ENCODE data around the gene HDAC4.

Gene HDAC4

DNA sequence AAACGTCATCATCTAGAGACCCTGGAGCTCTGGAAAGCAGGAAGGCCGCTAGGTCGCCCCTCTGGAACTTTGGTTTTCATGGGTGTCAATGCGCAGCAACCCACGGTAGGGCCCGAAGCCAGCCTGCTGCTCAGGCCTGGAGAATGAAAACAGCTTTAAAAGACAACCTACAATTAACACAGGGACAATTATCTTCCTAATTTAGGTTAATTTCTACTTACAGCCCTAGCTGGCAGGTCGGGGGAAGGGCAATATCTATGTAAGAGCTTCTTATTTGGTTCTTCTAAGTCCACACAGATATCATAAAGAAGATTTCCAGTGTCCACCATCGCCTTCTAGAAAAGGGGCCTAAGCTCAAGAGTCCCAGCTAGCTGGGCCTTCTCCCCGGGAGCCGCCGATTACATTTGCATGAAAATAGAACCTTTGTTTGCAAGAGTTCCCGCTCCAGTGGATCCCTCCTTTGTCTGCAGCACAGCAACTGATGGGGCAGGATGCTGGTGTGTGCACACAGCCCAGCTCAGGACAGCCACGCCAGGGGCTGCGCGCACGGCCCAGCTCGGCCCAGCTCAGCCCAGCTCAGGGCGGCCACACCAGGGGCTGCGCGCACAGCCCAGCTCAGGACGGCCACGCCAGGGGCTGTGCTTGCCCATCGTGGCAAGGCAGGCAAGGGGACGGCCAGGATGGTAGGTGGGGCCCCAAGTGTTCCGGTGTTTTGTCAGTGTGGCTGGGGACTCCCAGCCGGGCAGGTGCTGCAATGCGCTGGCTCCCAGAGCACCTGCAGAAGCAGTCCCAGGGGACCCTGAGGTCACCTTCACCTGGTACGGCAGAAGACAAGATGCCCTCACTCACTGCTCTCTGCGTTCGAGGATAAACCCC lies 109.1 kb downstream of the HDAC4 start:
- no peak for DNase-seq

DNA sequence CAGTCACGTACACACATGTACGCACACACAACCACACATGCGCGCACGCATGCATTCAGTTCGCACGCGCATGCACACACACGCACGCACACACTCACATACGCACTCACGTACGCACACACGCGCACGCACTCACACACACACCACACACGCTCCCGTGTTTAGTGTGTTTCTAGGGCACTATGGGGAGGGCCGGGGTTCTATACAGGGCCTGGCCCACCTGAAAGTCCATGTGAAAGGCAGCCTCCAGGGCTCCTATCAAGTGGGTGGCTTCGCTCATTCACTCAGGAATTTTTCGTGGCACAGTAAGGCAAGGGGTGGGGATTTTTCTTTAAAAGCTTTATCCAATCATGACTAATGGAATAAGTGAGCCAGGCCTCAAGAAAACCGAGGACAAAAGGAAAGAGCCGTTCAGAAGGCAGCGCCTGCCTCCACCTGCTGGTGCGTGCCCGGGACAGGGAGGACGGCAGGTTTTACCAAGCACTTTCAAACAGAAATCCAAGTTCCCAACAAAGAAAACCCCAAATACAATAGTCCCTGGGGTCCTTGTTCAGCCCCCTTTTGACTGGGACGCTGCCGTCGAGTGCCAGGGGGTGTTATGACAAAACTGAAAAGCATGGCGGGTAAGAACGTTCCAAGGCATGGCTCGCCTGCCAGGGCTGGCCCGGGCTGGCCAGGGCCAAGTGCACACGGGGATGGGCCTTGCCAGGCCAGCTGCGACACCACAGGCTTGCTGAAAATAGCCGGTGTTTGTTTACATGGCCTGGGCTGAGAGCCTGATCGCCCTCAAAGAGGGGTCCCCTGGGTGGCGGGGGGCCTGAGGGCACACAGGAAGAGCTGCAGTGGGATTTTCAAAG lies 110.0 kb downstream of the HDAC4 start:
- peak; percentile 11 for DNase-seq

DNA sequence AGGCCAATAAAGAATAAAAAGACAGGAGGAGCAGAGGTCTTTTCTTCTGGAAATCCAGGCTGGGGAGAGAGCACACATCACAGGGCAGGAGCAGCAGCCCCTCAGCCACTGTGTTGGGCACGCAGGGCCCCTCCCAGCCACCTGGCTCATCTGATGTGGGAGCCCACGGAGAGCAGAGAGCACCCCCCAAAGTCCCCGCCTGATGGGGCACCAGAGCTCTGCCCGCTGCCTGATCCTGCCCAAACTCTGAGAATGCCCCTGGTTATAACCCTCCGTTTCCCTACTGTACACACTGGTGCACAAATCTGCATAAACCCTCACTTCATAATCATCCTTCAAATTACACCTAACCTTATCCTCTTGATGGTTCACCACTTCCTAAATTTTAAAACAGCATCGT lies 111.3 kb downstream of the HDAC4 start:
- DNase-seq = no peak

DNA sequence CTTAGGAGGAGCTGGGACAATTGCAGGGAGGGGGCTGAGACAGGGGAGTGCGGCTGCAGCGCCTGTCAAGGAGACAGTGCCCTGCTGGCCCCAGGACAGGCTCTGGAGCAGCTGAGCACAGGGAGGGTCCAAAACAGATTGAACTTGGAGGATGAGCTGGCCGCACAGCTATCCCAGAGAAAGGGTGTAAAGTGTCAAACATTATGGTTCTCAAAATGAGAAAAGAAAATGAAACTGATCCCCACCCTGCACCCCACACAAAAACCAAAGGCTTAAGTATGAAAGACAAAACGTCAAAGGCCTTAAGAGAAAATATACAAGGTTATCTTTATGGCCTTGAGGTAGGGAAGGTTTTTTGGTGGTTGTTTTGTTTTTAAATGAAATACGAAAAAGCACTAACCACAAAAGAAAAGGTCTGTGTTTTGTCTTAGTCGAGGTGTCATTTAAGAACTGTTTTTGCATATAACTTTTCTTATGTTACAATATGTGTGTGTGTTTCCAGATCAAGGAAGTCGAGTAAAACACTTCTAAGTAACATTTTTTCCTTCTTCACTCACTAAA lies 111.8 kb downstream of the HDAC4 start:
- no peak for DNase-seq

DNA sequence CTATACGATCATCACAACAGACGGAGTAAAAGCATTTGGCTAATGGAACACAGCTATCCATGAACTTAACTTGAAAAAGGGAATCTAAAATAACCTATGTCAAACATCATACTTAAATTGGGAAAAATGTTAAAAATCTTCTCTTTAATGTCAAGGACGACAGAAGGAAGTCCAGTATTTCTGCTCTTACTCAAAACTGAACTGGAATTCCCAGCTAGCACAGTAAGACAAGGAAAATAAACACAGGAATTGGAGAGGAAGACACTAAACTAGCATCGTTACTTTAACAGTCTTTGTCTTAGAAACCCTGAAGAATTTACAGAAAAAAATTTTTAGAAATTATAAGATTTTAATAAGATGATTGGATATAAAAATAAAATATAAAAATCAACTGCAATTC lies 112.6 kb downstream of the HDAC4 start:
- no peak for DNase-seq

DNA sequence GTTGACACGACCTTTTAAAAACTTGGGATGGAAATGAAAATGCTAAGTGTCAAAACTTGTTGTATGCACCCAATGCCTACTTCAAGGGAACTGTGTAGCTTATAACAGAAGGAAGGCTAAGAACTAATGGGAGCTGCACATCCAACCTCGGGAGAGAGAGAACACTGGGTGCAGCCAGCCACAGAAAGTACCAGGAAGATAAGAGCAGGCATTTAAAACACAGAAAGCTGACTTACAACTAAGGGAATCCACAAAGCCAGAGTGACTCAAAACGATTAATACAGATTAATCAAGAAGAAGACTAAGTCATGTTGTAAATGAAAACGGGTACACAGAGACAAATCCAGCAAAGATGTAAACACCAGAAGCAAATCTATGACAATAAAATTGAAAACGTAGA lies 113.4 kb downstream of the HDAC4 start:
- DNase-seq = no peak

DNA sequence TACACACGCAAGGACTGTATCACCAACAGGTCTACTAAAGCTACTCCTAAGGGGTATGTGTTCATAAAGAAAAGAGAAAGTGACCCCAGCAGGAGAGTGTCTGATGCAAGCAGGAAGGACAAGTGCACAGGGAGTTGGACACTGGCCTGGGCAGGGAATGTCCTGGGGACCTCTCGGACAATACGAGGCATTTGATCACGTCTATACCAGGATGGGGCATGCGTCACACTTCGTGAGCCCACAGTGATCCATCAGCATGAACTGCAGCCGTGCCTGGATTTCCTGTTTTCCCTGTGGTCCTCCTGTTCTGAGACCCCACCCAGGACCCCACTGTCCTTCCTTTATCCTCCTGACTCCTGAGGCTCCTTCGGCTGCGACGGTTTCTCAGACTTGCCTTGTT lies 113.9 kb downstream of the HDAC4 start:
- DNase-seq = no peak

DNA sequence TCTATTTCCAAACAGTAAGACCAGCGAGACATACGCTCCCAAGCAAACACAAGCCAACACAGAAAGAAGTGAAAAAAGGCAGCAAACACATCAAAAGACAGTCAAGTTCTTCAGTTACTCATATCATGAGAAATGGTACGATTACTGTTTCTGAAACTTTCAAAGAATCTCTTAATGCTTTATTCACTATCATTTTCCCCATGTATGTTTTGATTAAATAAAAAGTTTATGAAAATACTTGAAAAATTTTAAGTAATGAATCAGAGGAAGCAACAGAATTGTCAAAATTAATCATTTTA lies 114.9 kb downstream of the HDAC4 start:
- DNase-seq = no peak

DNA sequence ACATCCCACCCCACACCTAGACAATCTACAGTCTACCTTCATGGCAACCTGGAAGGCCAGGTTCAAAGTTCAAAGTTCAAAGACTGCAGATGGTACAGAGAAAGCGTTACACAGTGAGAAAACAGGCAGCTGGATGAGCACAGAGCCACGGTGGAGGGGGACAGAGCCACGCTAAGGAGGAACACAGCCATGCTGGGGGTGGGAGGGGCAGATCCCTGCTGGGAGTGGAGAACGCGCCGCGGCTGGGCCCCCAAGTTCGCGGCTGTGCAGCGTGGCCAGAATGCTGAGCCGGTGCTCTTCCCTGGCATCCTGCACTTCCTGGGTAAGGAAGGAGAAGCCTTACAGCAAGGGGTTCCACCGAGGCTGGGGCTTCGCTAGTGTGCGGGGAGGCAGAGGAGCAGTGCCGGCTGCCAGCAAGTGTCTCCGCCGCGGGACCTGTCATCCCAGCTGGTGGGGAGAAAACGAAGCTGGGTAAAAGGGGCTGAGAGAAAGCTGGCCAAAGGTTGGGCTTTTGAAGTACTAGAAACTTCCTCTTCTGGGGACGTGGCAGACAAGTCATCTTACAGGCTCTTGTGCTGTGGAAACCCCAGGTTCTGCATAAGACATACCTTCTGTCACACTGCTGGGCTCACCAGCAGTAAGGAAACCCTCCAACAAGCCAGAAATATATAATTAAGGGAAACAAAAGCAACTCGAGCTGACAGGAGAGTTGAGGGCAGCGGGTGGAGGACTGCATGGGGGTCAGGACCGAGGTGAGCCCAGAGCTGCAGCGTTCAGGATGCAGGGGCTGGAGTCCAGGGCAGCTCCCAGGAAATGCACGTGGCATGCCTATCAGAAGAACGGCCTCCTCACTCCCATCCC lies 115.5 kb downstream of the HDAC4 start:
- DNase-seq = no peak

DNA sequence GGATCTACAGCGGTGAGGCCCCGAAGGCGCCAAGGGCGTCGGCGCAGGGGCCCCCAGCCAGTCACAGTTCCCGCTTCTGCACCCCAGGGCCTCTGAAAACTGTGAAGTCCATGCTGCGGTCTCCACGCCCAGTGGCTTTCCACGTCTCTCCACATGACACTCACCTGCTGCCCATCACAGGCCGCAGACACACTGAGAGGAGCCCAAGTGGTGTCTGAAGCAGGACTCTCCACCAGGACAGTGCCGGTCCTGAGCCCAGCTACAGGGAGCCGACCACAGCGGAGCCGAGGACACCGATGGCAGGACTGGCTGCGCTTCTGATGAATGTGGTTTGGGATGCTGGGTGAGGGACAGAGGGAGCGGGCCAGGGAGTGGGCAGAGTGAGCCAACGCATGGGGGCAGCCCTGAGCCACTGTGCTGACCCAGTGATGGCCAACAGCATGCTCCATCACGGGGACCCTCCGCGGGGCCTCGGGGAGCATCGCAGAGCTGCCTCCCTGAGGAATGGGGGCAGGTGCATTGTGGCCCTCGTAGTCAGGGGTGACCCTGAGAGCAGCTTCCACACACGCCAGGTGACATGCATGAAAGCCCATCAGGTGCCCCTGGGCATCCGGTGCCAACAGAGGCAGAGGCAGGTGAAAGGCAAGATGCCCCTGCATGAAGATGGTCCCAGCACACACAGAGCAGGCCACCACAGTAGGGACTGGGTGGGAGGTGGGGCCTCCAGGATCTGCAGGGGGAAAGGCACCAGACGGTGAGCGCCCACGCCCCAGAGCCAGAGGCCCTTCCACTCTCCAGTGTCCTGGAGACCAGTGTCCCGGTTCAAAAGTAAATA lies 116.6 kb downstream of the HDAC4 start:
- DNase-seq = no peak

DNA sequence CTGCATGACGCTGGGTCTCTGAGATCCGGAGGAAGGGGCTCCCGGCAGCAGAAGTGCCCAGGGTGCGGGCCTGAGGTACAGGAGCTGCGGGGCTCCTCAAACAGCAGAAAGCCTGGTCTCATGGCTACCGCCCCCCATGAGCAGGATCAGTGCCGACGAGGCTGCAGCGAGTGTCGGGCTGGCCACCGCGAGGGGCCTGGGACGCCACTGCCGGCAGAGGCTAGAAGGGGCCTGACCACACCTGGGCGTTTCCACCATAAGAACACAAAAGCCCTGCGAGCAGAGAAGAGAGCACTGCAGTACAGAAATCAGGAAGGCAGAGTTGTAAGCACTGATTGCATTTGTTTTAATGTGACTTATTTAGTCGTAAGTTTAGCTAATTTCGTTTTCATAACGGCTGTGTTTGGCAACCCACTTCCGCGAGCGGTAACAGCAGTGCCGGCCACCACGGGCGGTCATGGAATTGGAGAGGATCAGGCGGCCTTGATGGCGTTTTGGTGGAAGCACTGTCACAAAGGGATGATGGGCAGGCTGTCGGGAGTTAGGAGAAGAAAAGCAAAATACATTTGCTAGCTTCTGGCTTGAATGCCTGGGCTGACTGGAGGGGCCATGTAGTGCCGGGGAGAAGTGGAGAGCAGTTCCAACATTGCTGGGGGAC lies 117.4 kb downstream of the HDAC4 start:
- no peak for DNase-seq

DNA sequence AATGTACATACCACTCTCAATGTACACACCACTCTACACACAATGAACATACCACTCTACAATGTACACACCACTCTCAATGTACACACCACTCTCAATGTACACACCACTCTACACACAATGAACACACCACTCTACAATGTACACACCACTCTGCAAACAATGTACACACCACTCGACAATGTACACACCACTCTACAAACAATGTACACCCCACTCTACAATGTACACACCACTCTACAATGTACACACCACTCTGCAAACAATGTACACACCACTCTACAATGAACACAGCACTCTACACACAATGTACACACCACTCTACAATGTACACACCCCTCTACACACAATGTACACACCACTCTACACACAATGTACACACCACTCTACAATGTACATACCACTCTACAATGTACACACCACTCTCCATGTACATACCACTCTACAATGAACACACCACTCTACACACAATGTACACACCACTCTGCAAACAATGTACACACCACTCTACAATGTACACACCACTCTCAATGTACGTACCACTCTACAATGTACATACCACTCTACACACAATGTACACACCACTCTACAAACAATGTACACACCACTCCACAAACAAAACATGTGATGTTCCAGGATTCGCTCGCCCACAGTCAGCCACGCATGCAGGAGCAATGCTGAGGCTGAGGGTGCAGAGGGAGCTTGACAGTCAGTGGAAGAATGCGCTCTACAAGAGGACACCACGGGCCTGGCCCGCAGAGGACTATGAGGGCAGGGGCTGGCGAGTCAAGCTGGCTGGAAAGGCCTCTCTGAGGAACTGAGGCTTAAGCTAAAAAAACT lies 118.2 kb downstream of the HDAC4 start:
- DNase-seq = no peak

DNA sequence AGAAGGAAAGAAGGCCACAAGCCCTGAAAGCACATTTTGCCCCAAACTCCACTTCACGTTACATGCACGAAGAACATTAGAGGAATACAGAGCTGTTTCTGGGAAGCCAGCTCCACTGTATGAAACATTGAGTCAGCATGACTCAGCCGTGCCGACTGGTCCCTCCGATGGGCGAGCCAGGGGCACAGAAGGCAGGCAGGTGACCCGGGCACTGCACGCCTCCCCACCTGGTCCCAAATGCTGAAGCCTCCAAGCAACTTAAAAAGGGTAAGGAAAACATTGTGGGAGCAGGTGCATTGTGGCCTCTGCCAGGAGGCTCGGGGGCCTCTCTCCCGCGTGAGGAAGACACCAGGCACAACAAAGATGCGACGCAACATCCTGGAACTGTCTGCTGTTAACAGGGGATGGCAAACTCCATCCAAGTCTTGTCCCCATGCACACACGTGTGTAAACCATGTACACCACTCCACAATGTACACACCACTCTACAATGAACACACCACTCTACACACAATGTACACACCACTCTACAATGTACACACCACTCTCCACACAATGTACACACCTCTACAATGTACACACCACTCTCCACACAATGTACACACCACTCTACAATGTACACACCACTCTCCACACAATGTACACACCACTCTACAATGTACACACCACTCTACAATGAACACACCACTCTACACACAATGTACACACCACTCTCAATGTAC lies 120.4 kb downstream of the HDAC4 start:
- DNase-seq = peak; percentile 49

DNA sequence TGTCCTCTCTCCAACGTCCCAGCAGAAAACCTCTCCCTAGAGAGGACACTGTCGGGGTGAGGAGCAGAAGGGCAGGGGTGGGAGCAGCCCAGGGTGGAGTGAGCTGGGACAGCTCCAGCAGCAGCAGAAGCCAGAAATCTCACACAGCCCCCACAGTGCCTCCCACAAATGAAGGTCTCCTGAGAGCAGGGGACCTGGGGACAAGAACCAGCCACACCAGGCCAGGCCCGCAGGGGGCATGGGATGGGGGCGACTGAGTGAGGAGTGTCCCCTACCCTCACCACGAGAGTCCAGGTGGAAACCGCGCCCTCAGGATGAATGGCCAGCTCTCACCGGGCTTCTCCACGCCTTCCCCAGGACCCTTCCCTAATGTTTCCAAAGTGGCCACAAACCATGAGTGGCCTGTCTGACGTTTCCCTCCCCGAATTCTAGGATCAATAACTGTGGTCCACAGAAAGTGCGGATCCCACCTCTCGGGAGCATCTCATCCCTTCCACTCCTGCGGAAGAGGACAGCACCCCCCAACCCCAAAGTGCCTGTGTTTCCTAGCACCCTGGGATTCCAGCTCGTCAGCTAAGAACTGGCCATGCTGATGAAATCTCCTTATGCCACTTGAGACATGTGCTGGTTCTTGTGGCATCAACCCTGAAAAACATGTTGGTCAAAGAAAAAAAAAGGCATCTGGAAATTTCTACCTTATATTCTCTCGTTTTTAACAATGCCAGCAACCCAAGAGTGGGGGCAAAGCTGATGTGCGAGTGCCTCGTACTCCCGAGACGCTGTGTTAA lies 121.1 kb downstream of the HDAC4 start:
- DNase-seq = no peak

DNA sequence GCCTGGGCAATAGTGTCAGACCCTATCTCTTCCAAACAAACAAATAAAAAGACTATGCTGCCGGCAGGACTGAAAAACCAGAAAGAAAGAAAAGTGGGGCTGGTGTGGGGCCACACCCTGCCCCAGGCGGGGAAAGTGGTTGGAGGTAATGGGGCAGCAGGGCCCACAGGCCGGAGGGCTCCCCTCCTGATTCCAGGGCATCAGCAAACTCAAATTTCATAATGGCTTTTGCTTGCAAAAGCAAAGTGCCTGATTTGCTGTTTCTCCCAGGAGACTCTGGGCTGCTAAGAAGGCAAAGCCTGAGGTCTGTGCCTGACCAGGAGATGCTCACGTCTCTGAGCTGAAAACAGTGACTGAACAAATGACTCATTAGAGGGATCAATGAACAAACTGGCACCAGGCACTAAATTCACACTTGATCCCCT lies 121.9 kb downstream of the HDAC4 start:
- DNase-seq = no peak

DNA sequence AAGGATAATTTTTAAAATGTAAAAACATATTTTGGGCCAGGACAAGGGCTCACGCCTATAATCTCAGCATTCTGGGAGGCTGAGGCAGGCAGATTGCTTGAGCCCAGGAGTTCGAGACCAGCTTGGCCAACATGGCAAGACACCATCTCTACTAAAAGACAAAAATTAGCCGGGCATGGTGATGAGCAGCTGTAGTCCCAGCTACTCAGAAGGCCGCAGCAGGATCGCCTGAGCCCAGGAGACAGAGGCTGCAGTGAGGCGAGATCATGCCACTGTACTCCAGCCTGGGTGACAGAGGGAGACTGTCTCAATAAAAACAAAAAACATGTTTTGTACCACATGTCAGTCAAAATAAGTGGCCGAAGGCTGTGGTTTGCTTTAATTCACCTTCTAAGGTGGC lies 122.5 kb downstream of the HDAC4 start:
- DNase-seq = no peak

DNA sequence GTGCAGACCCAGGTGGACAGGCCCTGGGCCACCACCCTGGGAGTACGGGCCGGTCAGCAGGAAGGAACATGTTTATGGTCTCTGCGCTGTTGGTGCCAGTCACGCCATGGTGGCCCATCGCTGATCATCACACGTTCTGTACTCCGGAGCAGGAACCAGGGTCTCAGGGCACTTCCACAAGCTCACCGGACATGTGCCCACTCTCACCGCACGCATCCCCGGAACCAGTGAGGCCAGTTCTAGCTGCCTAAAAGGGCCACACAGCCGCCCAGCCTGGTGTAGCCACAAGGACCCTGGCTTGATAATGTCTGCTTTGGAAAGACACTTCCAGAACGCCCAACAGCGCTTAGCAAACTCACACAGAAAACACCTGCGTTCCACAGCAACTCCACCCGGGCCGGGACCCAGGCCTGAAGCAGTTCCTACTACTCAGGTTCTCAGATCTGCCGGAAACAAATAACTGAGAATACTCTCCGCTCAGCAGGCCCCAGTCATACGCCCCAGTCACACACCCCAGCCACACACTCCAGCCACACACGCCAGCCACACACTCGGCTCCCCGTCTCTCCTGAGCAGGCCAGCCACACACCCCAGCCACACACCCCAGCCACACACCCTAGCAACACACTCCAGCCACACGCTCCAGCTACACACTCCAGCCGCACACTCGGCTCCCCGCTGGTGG lies 123.3 kb downstream of the HDAC4 start:
- no peak for DNase-seq

DNA sequence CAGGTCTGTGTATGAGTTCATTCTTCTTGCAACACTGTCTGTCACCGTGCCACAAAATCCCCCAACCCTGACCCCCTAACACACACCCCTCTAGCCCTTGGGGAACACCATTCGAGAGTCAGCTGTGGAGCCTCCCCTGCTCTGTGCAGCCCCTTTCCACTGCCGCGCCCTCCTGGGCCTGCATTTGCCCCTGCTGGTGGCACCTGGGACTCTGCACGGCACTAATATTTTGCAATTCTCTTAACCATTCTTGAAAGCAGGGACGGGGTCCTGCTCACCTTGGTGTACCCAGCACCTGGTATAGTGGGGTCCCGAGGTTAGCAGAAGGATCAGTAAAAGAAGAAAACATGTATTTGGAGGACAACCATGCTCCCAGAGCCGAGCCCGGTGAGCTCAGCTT lies 124.0 kb downstream of the HDAC4 start:
- no peak for DNase-seq
